Right lung (tissue), 5 donors: Measurements from ENCODE around the gene EPG5. TPM values are rescaled to one million over a fixed set of nuclear protein-coding genes. Genes with fewer than 3 reads are reported as not detected.

Experiments used
- DNase-seq, 2 donors: peaks; one replicate each; pipeline ENCODE4 v3.0.0-alpha.2; 2013
- polyA plus RNA-seq, 5 donors: library from polyadenylated mRNA; unstranded; fragments of 120-200 nt; gene quantifications; one replicate each; pipeline versions ENCODE4 v1.2.1 to v1.2.3, GENCODE V29; 2013; ENCODE audit warnings: inconsistent platforms in 1 of 5, low replicate concordance in 1 of 5; ENCODE audit not compliant: insufficient read length in 5 of 5, insufficient read depth in 1 of 5

Gene EPG5
- polyA plus RNA-seq, 5 donors = 19.4 to 34.6 (median 33.6) TPM

DNA sequence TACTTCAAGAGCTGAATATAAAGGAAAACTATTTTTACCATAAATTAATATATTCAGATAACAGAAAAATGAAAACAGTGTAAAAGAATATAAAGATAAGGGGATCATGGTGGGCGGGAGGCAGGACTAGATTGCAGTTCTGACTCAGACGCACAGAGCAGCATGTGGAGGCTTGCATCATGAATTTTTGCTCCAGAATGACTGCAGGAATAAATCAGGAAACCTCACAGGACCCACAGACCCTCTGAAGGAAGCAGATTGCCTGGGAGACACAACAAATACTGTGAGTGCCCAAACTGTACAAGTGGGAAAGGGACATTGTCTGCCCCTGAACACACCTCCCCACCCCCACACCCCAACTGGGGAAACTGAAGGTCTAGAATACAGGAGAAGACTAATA lies 160.9 kb downstream of the EPG5 start:
- DNase-seq = no peak

GRCh38 chr18:45805551-45805950 lies 161.6 kb downstream of the EPG5 start:
- no peak for DNase-seq

DNA sequence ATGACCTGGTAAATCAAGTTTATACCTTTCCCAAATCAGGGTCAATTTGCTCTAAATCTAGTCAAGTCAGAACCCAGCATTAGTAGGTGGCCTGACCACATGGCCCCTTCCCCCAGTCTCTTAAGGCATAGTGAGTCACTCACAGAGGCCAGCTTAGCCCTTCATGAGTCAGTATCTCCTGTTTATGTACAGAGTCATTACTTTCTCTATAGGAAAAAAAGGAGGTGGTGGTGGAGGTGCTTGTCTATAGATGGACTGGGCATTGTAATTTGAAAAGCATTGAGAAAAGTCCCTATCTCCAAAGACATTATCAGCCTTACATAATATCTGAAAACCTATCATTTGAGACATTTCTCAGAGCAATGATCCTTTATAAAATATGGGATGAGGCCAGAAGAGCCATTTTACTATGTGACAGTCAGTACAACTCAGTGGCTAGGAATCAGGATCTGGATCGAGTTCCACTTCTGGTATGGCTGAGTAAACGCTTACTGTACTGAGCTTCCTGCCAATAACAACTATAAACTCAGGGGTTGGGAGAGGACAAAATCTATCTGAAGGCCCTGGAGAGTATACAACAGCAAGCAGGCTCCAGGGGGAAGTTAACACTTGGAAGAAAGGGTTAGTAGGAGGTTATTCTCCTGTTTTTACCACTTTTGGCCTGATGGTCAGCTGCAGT lies 164.2 kb downstream of the EPG5 start:
- DNase-seq = no peak

- DNase-seq = no peak
Measured at GRCh38 chr18:45801416-45802004, 165.6 kb downstream of the EPG5 start.

Other genes starting within 250 kb of the EPG5 start
- gene SLC14A1, start 243.1 kb downstream of the EPG5 start, polyA plus RNA-seq = 1 to 10 TPM in 4 of 5 donors, under 1 TPM in 1; 0.84 to 1.9 (median 1.7) TPM
- gene SIGLEC15, start 141.7 kb downstream of the EPG5 start, polyA plus RNA-seq = under 1 TPM; 0.21 to 0.40 (median 0.24) TPM
- gene PSTPIP2, start 104.9 kb upstream of the EPG5 start, polyA plus RNA-seq = 1 to 10 TPM; 3.5 to 8.7 (median 7.6) TPM
- gene ATP5F1A, start 131.0 kb upstream of the EPG5 start, polyA plus RNA-seq = 100 to 1,000 TPM; 446 to 498 (median 471) TPM
- gene HAUS1, start 137.1 kb upstream of the EPG5 start, polyA plus RNA-seq = 10 to 100 TPM; 41.1 to 62.4 (median 52.7) TPM